Suppressor macrophage (primary cell): ENCODE measurements around the gene PRKCE.

Experiments
- DNase-seq, 4 experiments: peaks; one replicate each; pipeline ENCODE4 v3.0.0-alpha.2; 2020 to 2022

The PRKCE gene

DNA sequence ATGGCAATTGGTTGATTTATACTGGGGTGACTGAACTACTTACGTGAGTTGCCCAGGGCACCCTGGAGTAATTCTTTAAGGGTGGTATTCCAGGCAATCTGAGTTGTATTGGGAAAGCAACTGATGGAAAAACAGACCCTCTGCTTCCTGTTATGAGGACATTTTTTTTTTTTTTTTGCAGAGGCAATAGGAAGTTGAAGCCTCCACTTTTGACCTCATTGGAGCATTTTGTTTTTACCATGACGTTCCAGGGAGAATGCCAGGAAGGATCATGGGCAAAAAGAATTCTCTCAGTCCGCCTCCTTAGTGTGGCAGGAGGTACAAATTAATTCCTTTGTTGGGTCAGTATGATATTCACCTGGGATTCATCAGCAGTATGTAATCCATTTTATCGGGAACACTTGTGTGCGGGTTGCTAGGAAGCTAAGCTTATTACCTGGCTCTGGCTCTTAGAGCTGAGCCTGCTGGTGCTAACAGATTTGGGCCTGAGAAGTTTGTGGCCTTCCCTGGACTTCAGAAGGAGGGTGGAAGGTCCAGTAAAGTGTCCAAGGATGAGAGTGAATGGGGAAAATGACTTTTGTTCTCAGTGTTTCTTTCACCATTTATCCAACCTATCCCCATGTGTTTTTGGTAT, 372.8 kb downstream of the PRKCE start:
- DNase-seq, result no peak

DNA sequence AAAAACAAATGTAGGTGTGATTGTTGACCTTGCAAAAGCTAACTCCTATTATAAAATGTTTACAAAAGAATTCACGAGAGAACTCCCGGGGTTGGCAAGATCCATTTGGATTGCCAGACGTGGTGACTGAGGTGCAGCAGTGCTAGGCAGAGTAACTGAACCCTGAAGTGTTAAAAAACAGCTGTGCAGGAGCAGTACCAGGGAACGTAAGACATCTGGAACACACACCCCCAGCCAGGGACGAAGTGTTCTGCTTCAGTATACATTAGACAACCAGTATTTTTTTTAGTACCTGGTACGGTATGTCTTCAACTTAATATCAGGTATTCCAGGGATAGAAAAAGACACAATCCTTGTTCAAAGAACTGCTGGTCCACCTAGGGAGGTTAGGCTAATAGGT, 373.6 kb downstream of the PRKCE start:
- no peak for DNase-seq

DNA sequence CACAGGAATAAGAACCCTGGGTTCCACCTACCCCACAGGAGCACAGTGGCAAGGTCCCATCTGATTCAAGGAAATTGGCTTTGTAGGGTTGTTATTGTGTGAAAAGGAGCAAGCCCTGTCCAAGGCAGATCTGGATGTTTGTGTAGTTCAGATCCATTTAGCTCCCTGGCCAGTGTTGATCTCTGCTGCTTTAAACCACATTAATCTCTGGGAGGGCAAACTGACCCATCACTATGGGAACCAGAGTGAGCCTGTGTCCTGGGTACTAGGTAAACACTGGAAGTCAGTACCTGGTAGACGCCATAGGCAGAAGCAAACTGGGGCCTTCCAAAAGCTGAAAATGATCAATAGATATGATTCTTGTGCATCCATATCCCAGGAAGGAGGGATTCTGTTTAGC, 374.2 kb downstream of the PRKCE start:
- DNase-seq, result no peak

GRCh38 chr2:46026431-46026830, 375.0 kb downstream of the PRKCE start:
- no peak for DNase-seq

DNA sequence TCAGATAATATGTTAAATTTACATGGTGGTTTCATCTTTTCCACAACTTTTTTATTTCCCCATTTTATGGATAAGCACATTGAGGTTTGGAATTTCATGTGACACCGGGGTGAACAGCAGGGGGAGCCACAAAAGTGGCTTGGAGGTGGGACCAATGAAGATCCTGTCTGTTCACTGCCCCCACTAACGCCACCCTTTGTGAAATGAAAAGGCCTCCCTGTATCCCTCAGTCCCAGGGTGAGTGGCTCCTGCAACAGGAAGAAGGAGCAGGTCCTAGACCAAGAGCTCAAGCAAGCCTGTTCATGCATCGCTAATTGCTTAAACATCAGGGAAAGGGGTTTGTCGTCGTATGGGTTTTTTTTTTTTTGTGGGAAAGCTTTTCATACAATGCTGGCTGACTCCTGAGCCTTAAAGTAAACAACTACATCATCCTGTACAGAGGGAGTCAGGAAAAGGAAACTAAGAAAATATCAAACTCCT, 377.9 kb downstream of the PRKCE start:
- DNase-seq, result peak in 1 of 4 experiments; percentile 10

DNA sequence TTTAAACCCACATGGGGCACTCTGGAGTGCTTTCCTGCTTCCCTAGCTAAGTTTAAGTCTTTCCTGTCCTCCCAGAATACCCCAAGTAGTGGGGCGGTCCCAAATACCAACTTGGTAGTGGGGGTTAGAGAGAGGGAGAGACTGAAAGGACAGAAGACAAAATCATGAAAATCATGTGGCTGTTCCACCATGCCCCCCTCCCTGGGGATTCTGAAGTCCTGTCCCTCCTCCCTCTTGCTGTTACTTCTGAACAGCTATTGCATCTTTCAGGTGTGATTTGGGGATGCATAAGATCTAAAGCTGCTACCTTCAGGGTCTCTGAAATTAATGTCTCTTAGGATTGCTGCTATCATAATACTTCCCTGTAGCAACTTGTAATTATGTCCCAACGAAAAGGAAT, 378.9 kb downstream of the PRKCE start:
- DNase-seq, result no peak

DNA sequence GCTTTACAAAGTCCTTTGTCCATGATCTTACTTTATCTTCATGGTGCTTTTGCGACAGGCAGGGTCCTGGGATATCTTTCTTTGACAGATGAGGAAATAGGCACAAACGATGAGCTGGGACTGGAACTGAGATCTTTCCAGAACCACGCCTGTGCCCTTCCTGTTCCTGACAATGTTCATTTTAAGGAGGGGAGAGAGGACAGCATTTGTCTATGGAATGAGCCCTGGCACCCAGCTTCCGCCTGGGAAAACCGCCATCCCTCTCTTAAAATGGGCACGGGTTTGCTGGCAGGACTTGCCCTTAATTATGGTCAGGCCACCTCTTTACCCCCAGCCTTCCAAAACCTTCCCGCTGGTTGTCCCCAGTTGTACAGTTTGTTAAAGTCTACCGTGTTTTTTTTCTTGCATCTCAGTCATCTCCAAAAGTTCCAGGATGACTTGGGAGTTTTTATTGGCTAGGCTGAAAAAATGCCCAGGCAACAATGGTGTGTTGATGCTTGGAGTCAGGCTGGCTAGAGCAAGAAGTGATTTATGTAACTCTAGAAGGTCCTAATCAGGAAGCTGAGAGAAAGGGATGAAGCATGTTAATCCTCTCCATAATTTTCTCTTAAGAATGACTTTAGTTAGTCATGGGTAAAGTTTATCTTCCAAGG, 380.8 kb downstream of the PRKCE start:
- no peak for DNase-seq

DNA sequence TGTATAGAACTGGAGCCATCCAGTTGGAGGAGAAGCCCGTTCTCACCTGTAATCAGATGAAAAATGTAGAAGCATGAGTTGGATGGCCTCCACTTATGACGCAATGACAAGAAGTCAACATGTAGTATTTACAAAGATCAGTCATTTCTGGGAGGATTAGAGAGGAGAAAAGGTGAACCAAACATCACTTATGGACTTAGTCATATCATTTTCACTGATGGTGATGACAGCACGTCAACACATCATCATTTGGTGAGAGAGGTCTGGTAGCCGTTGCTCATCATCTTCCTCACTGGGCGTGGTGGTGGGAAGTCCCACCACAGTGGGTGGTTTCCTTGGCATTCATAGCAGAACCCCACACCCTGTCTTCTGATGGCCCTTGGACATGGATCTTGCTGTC, 381.5 kb downstream of the PRKCE start:
- DNase-seq, result no peak

- DNase-seq, result no peak
These were observed 383.1 kb downstream of the PRKCE start for GRCh38 chr2:46034535-46034934.

DNA sequence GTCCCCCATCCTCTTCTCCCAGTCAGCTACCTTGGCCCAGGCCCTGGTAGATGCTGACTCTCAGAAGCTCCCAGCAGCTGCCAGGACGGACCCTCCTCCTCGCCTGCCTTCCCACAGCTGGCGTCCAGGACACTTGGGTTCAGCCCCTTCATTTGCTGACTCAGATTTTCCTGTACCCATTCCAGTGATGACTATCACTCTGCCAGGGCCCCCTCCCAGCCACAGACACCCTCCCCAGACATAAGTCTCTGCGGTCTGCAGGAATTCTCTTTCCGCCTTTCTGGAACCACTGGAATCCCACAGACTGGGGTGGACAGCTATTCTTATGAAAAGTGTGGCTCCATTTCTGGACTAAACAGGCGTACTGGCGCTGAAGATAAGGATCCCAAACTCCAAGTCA, 385.5 kb downstream of the PRKCE start:
- DNase-seq, result no peak

DNA sequence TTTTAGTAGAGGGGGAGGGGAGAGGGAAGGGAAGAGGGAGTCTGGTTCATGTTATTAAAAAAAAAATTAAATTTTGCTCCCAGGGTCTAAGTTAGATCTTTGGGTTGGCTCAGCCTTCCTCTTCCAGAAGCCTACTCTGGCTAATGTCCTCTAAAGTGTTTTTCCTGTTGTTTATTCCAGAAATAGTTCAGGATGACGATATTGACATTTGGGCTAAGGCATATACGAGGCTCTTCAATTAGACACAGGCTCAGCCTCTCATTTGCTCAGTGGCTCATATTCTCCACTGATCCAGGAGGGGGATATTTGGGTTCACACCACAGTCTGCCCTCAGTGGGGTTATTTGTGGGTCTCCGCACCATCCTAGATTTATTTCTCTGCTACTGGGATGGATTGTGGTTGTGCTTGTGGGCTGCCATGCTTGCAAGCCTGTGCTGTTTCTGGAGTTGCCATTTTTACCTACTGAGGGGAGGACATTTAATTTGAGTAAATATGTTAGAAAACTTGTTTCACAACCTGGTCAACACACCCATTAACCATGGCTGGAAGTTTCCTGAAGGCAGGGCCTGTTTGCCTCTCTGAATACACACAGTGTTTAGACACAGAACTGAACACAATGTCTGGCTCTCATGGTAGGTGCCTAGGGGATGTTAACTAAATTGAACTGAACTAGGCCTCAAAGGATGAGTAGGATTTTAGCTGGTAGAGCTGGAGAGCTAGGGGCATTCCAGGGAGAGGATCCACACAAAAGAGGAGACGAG, 388.2 kb downstream of the PRKCE start:
- no peak for DNase-seq

DNA sequence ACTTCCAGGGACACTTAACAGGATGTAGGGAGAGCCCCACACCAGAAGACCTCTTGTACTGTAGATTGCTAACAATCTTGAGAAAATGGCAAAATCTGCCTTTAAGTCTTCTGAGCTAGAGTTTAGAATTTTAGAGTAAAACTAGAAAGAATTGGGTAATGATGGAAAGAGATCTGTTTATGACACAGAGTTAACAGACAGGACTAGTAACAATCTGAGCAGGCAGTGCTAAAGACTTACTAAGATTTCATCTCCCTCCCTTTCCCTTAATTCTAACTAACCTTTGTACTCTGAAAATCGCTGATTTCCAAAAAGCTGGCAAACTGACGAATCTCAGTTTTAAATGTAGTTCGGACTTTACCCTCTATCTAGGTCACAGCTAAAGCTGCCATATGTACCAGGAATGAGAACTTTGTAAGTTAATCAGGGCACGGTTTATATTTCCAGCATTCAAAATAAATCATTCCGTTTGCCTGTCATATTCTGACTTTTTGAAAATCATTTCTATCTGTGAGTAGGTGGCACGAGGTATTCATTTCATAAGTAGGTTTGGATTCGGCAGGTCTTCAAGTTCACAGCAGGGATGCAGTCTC, 389.2 kb downstream of the PRKCE start:
- no peak for DNase-seq

- no peak for DNase-seq
These were observed 390.0 kb downstream of the PRKCE start for GRCh38 chr2:46041434-46041833.

DNA sequence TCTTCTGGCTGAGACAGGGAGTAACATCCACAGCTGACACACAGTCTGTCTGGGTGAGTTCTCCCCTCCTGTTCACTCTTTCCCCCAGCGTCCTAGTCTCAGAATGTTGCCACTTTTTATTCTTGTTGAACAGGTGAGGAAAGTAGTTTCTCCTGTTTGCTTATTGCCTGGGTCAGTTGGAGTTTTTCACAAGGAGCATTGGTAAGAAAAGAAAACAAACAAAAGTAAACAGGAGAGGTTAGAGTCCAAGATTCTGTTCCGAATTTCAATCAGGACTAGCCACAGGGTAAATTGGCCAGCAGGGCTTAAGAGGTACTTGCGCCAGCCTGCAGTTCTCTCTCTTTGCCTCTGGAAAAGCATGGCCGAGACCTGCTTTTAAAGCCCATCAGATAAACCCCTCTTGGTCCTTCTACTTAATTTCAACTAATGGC, 390.7 kb downstream of the PRKCE start:
- DNase-seq, result no peak

GRCh38 chr2:46042711-46043110, 391.2 kb downstream of the PRKCE start:
- DNase-seq, result no peak

GRCh38 chr2:46045888-46046287, 394.4 kb downstream of the PRKCE start:
- DNase-seq, result no peak

- no peak for DNase-seq
These were observed 395.8 kb downstream of the PRKCE start for GRCh38 chr2:46047290-46047689.

GRCh38 chr2:46048693-46049092, 397.2 kb downstream of the PRKCE start:
- DNase-seq, result no peak

DNA sequence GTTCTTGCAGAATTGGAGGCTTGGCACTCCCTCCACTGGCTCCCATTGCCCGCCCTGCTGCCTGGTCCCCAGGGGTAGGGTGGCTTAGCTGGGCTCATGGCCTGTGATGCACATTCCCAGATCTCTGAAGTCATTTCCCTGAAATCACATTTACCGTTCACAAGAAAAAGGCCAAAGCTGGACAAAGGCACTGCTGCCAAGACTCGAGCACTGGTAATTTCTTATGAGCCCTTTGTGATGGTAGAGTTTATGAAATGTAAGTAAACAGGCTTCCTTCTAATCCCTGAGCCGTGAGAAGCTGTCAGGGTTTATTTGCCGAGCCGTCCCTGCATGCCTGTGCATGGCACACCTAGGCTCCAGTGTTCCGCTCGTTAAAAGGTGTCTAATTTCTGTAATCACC, 398.6 kb downstream of the PRKCE start:
- DNase-seq, result no peak

DNA sequence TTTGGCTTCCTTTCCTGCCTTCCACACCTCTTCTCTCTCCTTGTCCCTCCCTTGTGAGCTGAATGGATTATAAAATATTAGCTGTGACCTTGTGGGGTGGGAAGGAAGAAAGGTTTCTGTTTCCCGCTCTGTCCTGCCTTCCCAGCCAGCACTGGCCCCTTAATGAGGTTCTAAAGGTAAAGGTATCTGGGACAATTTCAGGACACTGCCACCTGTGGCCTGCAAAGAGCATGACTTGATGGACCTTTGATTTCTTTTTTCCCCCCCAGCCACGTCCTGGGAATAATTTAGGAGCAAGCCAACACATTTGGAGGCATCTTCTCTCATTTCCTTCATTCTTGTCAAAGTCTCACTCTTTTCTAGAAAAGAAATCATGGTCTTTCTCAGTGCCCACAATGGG, 399.0 kb downstream of the PRKCE start:
- DNase-seq, result no peak

- DNase-seq, result peak in 3 of 4 experiments; percentile 6 to 14 (median 14)
These were observed 399.6 kb downstream of the PRKCE start for GRCh38 chr2:46051085-46051484.

DNA sequence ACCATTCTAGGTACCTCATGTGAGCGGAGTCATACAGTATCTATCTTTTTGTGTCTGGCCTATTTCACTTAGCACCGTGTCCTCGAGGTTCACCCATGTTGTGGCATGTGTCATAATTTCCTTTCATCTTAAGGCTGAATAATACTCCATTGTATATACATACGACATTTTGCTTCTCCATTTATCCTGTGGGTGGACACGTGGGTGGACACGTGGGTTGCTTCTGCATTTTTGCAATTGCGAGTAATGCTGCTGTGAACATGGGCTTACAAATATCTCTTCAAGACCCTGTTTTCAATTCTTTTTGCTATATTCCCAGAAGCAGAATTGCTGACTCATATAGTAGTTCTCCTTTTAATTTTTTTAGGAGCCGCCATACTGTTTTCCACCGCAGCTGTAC, 402.1 kb downstream of the PRKCE start:
- DNase-seq, result peak; percentile 80 to 88 (median 80)

DNA sequence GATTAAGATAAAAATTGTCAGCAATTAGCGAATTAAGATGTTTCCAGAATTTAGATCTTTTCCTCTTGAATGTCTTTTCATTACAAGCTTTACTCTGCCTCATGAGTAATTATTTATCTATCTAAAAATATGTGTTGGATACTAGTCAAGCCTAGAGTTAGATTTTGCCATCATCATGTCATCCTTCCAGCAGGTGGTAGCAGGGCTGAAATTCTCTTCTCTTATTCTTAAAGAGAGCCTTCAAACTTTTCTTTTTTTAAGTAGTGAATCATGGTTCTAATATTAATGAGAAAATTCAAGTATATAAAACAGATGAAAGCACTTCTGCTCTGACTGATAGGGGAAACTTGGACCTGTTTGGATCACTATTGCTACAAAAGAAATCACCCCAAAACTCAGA, 405.1 kb downstream of the PRKCE start:
- DNase-seq, result no peak
